Endothelial cell of umbilical vein (primary cell): ENCODE measurements around the gene MCM3AP.

ENCODE experiments used
- CTCF ChIP-seq, 2 donors: IDR thresholded peaks; 1 replicate in 1 of 2; 2 replicates in 1 of 2; pipeline ENCODE4 v1.5.1; 2011; ENCODE audit warnings: low read length in 2 of 2, mild to moderate bottlenecking in 2 of 2, moderate library complexity in 2 of 2, control low read depth in 1 of 2, inconsistent platforms in 1 of 2, low read depth in 1 of 2; ENCODE audit not compliant: insufficient read depth in 1 of 2; ENCODE audit errors: extremely low read depth in 1 of 2
- EZH2 ChIP-seq: IDR thresholded peaks from 2 replicates; pipeline ENCODE4 v1.6.1; 2012; ENCODE audit warnings: borderline replicate concordance, low read depth, mild to moderate bottlenecking, moderate library complexity, low read length, inconsistent platforms; ENCODE audit not compliant: severe bottlenecking
- FOS ChIP-seq: IDR thresholded peaks from 2 replicates; pipeline ENCODE4 v1.6.1; 2011; ENCODE audit warnings: mild to moderate bottlenecking, low read length, moderate library complexity, borderline replicate concordance; ENCODE audit not compliant: insufficient read depth
- GATA2 ChIP-seq: IDR thresholded peaks from 2 replicates; pipeline ENCODE4 v1.7.0; 2011; ENCODE audit warnings: low read depth, mild to moderate bottlenecking, moderate library complexity, mixed read lengths, low read length; ENCODE audit not compliant: insufficient read length, insufficient read depth
- JUN ChIP-seq: IDR thresholded peaks from 2 replicates; pipeline ENCODE4 v1.6.1; 2011; ENCODE audit warnings: borderline replicate concordance, low read depth; ENCODE audit not compliant: insufficient read length, insufficient read depth
- MAX ChIP-seq: IDR thresholded peaks from 2 replicates; pipeline ENCODE4 v1.6.1; 2011; ENCODE audit not compliant: insufficient read depth, insufficient read length
- MYC ChIP-seq: IDR thresholded peaks from one replicate; pipeline ENCODE4 v1.6.1; 2011; ENCODE audit warnings: mild to moderate bottlenecking, low read depth, low read length
- POLR2A ChIP-seq: IDR thresholded peaks from 2 replicates; pipeline ENCODE4 v1.6.1; 2012; ENCODE audit warnings: low read depth, mild to moderate bottlenecking, control low read depth, low read length
- POLR2AphosphoS5 ChIP-seq: IDR thresholded peaks from 2 replicates; pipeline ENCODE4 v1.6.1; 2012; ENCODE audit warnings: low read depth, mild to moderate bottlenecking, control low read depth, low read length, moderate library complexity; ENCODE audit not compliant: insufficient read depth

GRCh38 chr21:46205166-46205565 is 80.2 kb downstream of the MCM3AP start:
- TF ChIP-seq CTCF (IDR thresholded peaks at IDR 0.05; ENCODE audit: extremely low read depth in 1 of 2, insufficient read depth in 1 of 2, low read depth in 1 of 2, low read length in 2 of 2) (no peak), EZH2 (no peak), MAX (no peak), POLR2AphosphoS5 (no peak), GATA2 (no peak), POLR2A (no peak), JUN (no peak), MYC (no peak), FOS (no peak)
